Measurements from ENCODE around the gene SH3BP5L. TPM values are rescaled to one million over a fixed set of nuclear protein-coding genes. Genes with fewer than 3 reads are reported as not detected.

The SH3BP5L gene
- total and polyA plus RNA-seq, 2 experiments from 2014 or later: 2.8 to 26.1 TPM

- peaks cover 10% of the 10 kb centered on the region for H3K4me1 ChIP-seq (ENCODE audit: insufficient read depth)
- no peak overlapping the region for H3K4me3 ChIP-seq
- no peak overlapping the region for H3K4me2 ChIP-seq
- Mint-ChIP-seq H3K4me3 (peak overlapping the region; percentile 89), H3K27ac (0 out of 2 replicates have a peak overlapping the region, but pooled peaks have one; percentile 23), H3K4me1 (peaks cover 30% of the 10 kb centered on the region), H3K27me3 (ENCODE audit: insufficient read depth, low read depth, poor library complexity) (peaks cover 6% of the 10 kb centered on the region), H3K9me3 (no peaks in the 10 kb centered on the region), H3K36me3 (ENCODE audit: low read depth) (peaks cover 31% of the 10 kb centered on the region)
- H4K20me1 ChIP-seq (replicated peaks; ENCODE audit: insufficient read depth): peaks cover 8% of the 10 kb centered on the region; the same call in 1 of the 2 replicates
- H3K79me2 ChIP-seq (replicated peaks; ENCODE audit: insufficient read depth): peaks cover 45% of the 10 kb centered on the region
- no peaks in the 10 kb centered on the region for H3K27me3 ChIP-seq (ENCODE audit: insufficient read depth)
- H2AFZ ChIP-seq: no peak overlapping the region
- DNase-seq (ENCODE audit: low spot score): no peak
- TF ChIP-seq NANOG (IDR thresholded peaks at IDR 0.05; ENCODE audit: borderline replicate concordance) (no peak), CREB1 (CRISPR knock-in tag; IDR thresholded peaks at IDR 0.05; ENCODE audit: low read depth) (no peak), STAT1 (IDR thresholded peaks at IDR 0.05; ENCODE audit: unreplicated experiment) (no peak), ETS1 (IDR thresholded peaks at IDR 0.05) (no peak), EZH2phosphoT487 (IDR thresholded peaks at IDR 0.05; ENCODE audit: unreplicated experiment) (no peak), CTCF (conservative IDR thresholded peaks at IDR 0.05; ENCODE audit: low read depth in 2 of 2) (no peak), REST (IDR thresholded peaks at IDR 0.05; ENCODE audit: unreplicated experiment) (no peak), JUNB (IDR thresholded peaks at IDR 0.05; ENCODE audit: unreplicated experiment) (no peak), ZNF331 (CRISPR knock-in tag; IDR thresholded peaks at IDR 0.05; ENCODE audit: low read depth) (no peak), POLR2AphosphoS5 (IDR thresholded peaks at IDR 0.05; ENCODE audit: low read depth) (no peak), ZNF462 (CRISPR knock-in tag; IDR thresholded peaks at IDR 0.05) (no peak), ZNF114 (CRISPR knock-in tag; IDR thresholded peaks at IDR 0.05) (no peak), EZH2 (IDR thresholded peaks at IDR 0.05; ENCODE audit: low read depth, unreplicated experiment) (no peak)
- no peak overlapping the region for H3K27ac ChIP-seq (ENCODE audit: low read depth)
- H3F3A ChIP-seq (replicated peaks; ENCODE audit: low read depth): no peaks in the 10 kb centered on the region
- H3K36me3 ChIP-seq (ENCODE audit: insufficient read depth): no peaks in the 10 kb centered on the region
- ATAC-seq: no peak
- H3K9me2 ChIP-seq (ENCODE audit: insufficient read depth): no peaks in the 10 kb centered on the region; the same call in 1 of the 2 replicates
These were observed 1.4 kb downstream of the SH3BP5L start for GRCh38 chr1:248824301-248824700.

Measured in GM23338 (cell line).